HEK293 (cell line): ENCODE data around the gene PDE3A.

Experiments used
- CTCF ChIP-seq: fragments of 450-650 bp; formaldehyde crosslinking; IDR thresholded peaks from 2 replicates; pipeline ENCODE4 v1.5.1; 2016; ENCODE audit warnings: missing biosample characterization, missing genetic modification characterization
- REST ChIP-seq: fragments of 450-650 bp; formaldehyde crosslinking; IDR thresholded peaks from 2 replicates; pipeline ENCODE4 v1.5.1; 2016; ENCODE audit warnings: missing biosample characterization, missing genetic modification characterization
- SP2 ChIP-seq: fragments of 450-650 bp; formaldehyde crosslinking; IDR thresholded peaks from 2 replicates; pipeline ENCODE4 v1.5.1; 2016; ENCODE audit warnings: missing biosample characterization, missing genetic modification characterization
- YY1 ChIP-seq: fragments of 450-650 bp; formaldehyde crosslinking; IDR thresholded peaks from 2 replicates; pipeline ENCODE4 v1.5.1; 2018; ENCODE audit warnings: missing biosample characterization, missing genetic modification characterization
- ZBTB11 ChIP-seq: fragments of 450-650 bp; formaldehyde crosslinking; conservative IDR thresholded peaks from 2 replicates; pipeline ENCODE4 v1.5.1; 2016; ENCODE audit warnings: low read depth, missing biosample characterization, missing genetic modification characterization
- ZBTB44 ChIP-seq: fragments of 450-650 bp; IDR thresholded peaks from 2 replicates; pipeline ENCODE4 v1.5.1; 2018; ENCODE audit warnings: missing biosample characterization, mild to moderate bottlenecking, missing genetic modification characterization
- ZBTB7A ChIP-seq: fragments of 450-650 bp; formaldehyde crosslinking; IDR thresholded peaks from 2 replicates; pipeline ENCODE4 v1.5.1; 2016; ENCODE audit warnings: low read depth, missing biosample characterization, missing genetic modification characterization
- ZNF274 ChIP-seq, 2 experiments: fragments of 200-500 bp in 1 of 2; fragments of 450-650 bp in 1 of 2; sonication (Bioruptor generic) in 1 of 2; formaldehyde crosslinking in 1 of 2; IDR thresholded peaks; 2 replicates each; pipeline versions ENCODE4 v1.5.1 to v1.6.1; 2014 to 2016; ENCODE audit warnings: borderline replicate concordance in 1 of 2, inconsistent platforms in 1 of 2, low read length in 1 of 2, missing biosample characterization in 1 of 2, missing genetic modification characterization in 1 of 2
- ZNF571 ChIP-seq: fragments of 450-650 bp; formaldehyde crosslinking; IDR thresholded peaks from 2 replicates; pipeline ENCODE4 v1.5.0; 2017; ENCODE audit warnings: missing biosample characterization, missing genetic modification characterization
- ZNF610 ChIP-seq: fragments of 450-650 bp; formaldehyde crosslinking; IDR thresholded peaks from 2 replicates; pipeline ENCODE4 v1.5.1; 2016; ENCODE audit warnings: missing biosample characterization, missing genetic modification characterization, borderline replicate concordance
- ZNF658 ChIP-seq: fragments of 450-650 bp; formaldehyde crosslinking; IDR thresholded peaks from 2 replicates; pipeline ENCODE4; 2016; ENCODE audit warnings: missing biosample characterization, missing genetic modification characterization
- ZNF660 ChIP-seq: fragments of 450-650 bp; IDR thresholded peaks from 2 replicates; pipeline ENCODE4 v1.5.1; 2018; ENCODE audit warnings: missing biosample characterization, mild to moderate bottlenecking, missing genetic modification characterization
- ZNF792 ChIP-seq: fragments of 450-650 bp; formaldehyde crosslinking; IDR thresholded peaks from 2 replicates; pipeline ENCODE4 v1.5.1; 2016; ENCODE audit warnings: missing biosample characterization, missing genetic modification characterization

- no peak for TF ChIP-seq CTCF (tag by site-specific recombination)
- no peak for TF ChIP-seq YY1 (tag by site-specific recombination)
- no peak for TF ChIP-seq ZBTB11 (tag by site-specific recombination)
- no peak for TF ChIP-seq ZNF571 (tag by site-specific recombination)
- no peak for TF ChIP-seq ZBTB44 (tag by site-specific recombination)
- no peak for TF ChIP-seq ZNF660
- no peak for TF ChIP-seq ZNF274 (IDR thresholded peaks at IDR 0.05; ENCODE audit: low read length)
- TF ChIP-seq ZNF274 (tag by site-specific recombination; IDR thresholded peaks at IDR 0.05; ENCODE audit: borderline replicate concordance): no peak
- no peak for TF ChIP-seq ZBTB7A
- no peak for TF ChIP-seq REST
- no peak for TF ChIP-seq SP2 (tag by site-specific recombination)
- TF ChIP-seq ZNF610 (tag by site-specific recombination): no peak
- no peak for TF ChIP-seq ZNF792
- TF ChIP-seq ZNF658 (tag by site-specific recombination): no peak
These were observed 159.9 kb downstream of the PDE3A start for GRCh38 chr12:20528208-20528607.
